ENCODE results near the gene KCTD20. TPM values are rescaled to one million over a fixed set of nuclear protein-coding genes. Genes with fewer than 3 reads are reported as not detected.

Gene KCTD20
- polyA plus RNA-seq, 1 donor (not counting 4 experiments of a cell fraction or from before 2014, with no cell fraction given): 31.8 TPM

GRCh38 chr6:36469946-36470345, 27.1 kb downstream of the KCTD20 start:
- FAIRE-seq: no peak
- Histone ChIP-seq H3K9me3 (ENCODE audit: control insufficient read depth, low read depth, low read length) (no peaks in the 10 kb centered on the region), H3K27me3 (ENCODE audit: control insufficient read depth, extremely low read depth, insufficient read depth, low read length) (no peaks in the 10 kb centered on the region), H3K9ac (ENCODE audit: control insufficient read depth, extremely low read depth, insufficient read depth, low read length) (no peak overlapping the region), H4K20me1 (ENCODE audit: control insufficient read depth, extremely low read depth, insufficient read depth, low read length) (no peaks in the 10 kb centered on the region), H3K36me3 (ENCODE audit: control insufficient read depth in 2 of 2, extremely low read depth in 1 of 2, insufficient read depth in 2 of 2, low read length in 2 of 2) (peaks cover 2 to 7% of the 10 kb centered on the region in 2 experiments), H3K27ac (ENCODE audit: control insufficient read depth, insufficient read depth, low read length) (no peak overlapping the region), H2AFZ (ENCODE audit: control insufficient read depth, low read length) (no peak overlapping the region), H3K4me3 (ENCODE audit: control insufficient read depth in 2 of 3, extremely low read depth in 1 of 3, insufficient read depth in 2 of 3, low read depth in 1 of 3, low read length in 3 of 3) (no peak overlapping the region), H3K79me2 (ENCODE audit: control insufficient read depth, insufficient read depth, low read length) (peaks cover 18% of the 10 kb centered on the region), H3K4me1 (ENCODE audit: control insufficient read depth, extremely low read depth, insufficient read depth, low read length) (no peaks in the 10 kb centered on the region), H3K9me1 (ENCODE audit: control insufficient read depth, extremely low read depth, insufficient read depth, low read length) (peaks cover 2% of the 10 kb centered on the region), H3K4me2 (ENCODE audit: control insufficient read depth, extremely low read depth, insufficient read depth, low read depth, low read length) (no peak overlapping the region)
- dilution Hi-C loops (cut with MboI; ENCODE audit: extremely low pct_ligation_motif_present, low sequenced_read_pairs): no loop called here
- TF ChIP-seq CTCF (optimal IDR thresholded peaks at IDR 0.05 in 1 of 3, IDR thresholded peaks at IDR 0.05 in 1 of 3, conservative IDR thresholded peaks at IDR 0.05 in 1 of 3; ENCODE audit: extremely low read depth in 1 of 3, insufficient read depth in 2 of 3, low read length in 3 of 3): no peak
- TF ChIP-seq EZH2 (IDR thresholded peaks at IDR 0.05; ENCODE audit: low read length): no peak
- DNase-seq (ENCODE audit: low read depth, low spot score): no peak

DNA sequence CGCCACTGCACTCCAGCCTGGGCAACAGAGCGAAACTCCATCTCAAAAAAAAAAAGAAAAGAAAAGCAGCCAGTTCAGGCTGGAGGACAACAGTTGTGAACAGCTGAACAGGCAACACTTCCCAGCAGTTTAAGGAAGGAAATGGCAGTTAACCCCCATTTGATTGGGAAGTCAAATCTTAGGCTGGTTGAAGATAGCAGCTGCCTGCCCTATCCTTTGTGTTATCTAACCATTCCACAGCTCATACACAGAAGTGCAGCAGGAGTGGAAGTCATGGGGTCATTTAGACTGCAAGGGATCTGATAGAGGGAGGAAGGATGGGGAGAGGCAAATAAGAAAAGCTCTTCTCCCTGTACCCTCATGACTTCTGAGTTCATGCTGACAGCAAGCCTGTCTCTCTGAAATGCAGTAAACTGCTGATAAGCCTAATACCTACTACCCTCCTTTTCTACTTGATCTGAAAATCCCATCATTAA, 35.3 kb downstream of the KCTD20 start:
- Histone ChIP-seq H2AFZ (ENCODE audit: control insufficient read depth, low read length) (no peak overlapping the region), H4K20me1 (ENCODE audit: control insufficient read depth, extremely low read depth, insufficient read depth, low read length) (no peaks in the 10 kb centered on the region), H3K36me3 (ENCODE audit: control insufficient read depth in 2 of 2, extremely low read depth in 1 of 2, insufficient read depth in 2 of 2, low read length in 2 of 2) (peaks cover 5 to 9% of the 10 kb centered on the region in 2 experiments), H3K27ac (ENCODE audit: control insufficient read depth, insufficient read depth, low read length) (no peak overlapping the region), H3K79me2 (ENCODE audit: control insufficient read depth, insufficient read depth, low read length) (no peaks in the 10 kb centered on the region), H3K9me1 (ENCODE audit: control insufficient read depth, extremely low read depth, insufficient read depth, low read length) (no peaks in the 10 kb centered on the region), H3K9ac (ENCODE audit: control insufficient read depth, extremely low read depth, insufficient read depth, low read length) (no peak overlapping the region), H3K4me1 (ENCODE audit: control insufficient read depth, extremely low read depth, insufficient read depth, low read length) (no peaks in the 10 kb centered on the region), H3K27me3 (ENCODE audit: control insufficient read depth, extremely low read depth, insufficient read depth, low read length) (no peaks in the 10 kb centered on the region), H3K4me3 (ENCODE audit: control insufficient read depth in 2 of 3, extremely low read depth in 1 of 3, insufficient read depth in 2 of 3, low read depth in 1 of 3, low read length in 3 of 3) (no peak overlapping the region), H3K9me3 (ENCODE audit: control insufficient read depth, low read depth, low read length) (no peaks in the 10 kb centered on the region), H3K4me2 (ENCODE audit: control insufficient read depth, extremely low read depth, insufficient read depth, low read depth, low read length) (no peak overlapping the region)
- no peak for FAIRE-seq
- no peak for TF ChIP-seq EZH2 (IDR thresholded peaks at IDR 0.05; ENCODE audit: low read length)
- no peak for TF ChIP-seq CTCF (optimal IDR thresholded peaks at IDR 0.05 in 1 of 3, IDR thresholded peaks at IDR 0.05 in 1 of 3, conservative IDR thresholded peaks at IDR 0.05 in 1 of 3; ENCODE audit: extremely low read depth in 1 of 3, insufficient read depth in 2 of 3, low read length in 3 of 3)
- dilution Hi-C loops (cut with MboI; ENCODE audit: extremely low pct_ligation_motif_present, low sequenced_read_pairs): no loop called here
- DNase-seq (ENCODE audit: low read depth, low spot score): no peak
